GM23338 (cell line): Measurements from ENCODE around the gene CCDC91. TPM values are rescaled to one million over a fixed set of nuclear protein-coding genes. Genes with fewer than 3 reads are reported as not detected.

Experiments
- ATAC-seq: fragments of 200-7000 bp; cut with Tn5 transposase; 3 replicates; pipeline ENCODE4 v1.9.1; 2020
- DNase-seq: peaks from one replicate; pipeline ENCODE4 v3.0.0-alpha.2; 2015; ENCODE audit warnings: low spot score
- H2AFZ ChIP-seq: fragments of 200-600 bp; sonication (generic); 2 replicates; pipeline ENCODE4 v1.8.0; 2016; ENCODE audit warnings: antibody characterized with exemption, mild to moderate bottlenecking, moderate library complexity
- H3F3A ChIP-seq: fragments of 200-600 bp; sonication (generic); replicated peaks from 2 replicates; pipeline ENCODE4 v1.8.0; 2017; ENCODE audit warnings: antibody characterized with exemption, mixed run types, low read depth
- H3K27ac ChIP-seq: fragments of 200-600 bp; sonication (generic); 2 replicates; pipeline ENCODE4 v1.6.1; 2016; ENCODE audit warnings: low read depth
- H3K27me3 ChIP-seq: fragments of 200-600 bp; sonication (generic); 2 replicates; pipeline ENCODE4 v1.8.0; 2016; ENCODE audit warnings: mild to moderate bottlenecking, mixed run types, moderate library complexity; ENCODE audit not compliant: insufficient read depth
- H3K36me3 ChIP-seq: fragments of 200-600 bp; sonication (generic); 2 replicates; pipeline ENCODE4 v1.8.0; 2016; ENCODE audit warnings: mild to moderate bottlenecking; ENCODE audit not compliant: insufficient read depth
- H3K4me1 ChIP-seq: fragments of 200-600 bp; sonication (generic); 2 replicates; pipeline ENCODE4 v1.8.0; 2016; ENCODE audit warnings: mild to moderate bottlenecking, moderate library complexity; ENCODE audit not compliant: insufficient read depth
- H3K4me2 ChIP-seq: fragments of 200-600 bp; sonication (generic); 2 replicates; pipeline ENCODE4 v1.7.1; 2017; ENCODE audit warnings: mixed run types
- H3K4me3 ChIP-seq: fragments of 200-600 bp; sonication (generic); 2 replicates; pipeline ENCODE4 v1.6.1; 2016; ENCODE audit warnings: mixed run types
- H3K79me2 ChIP-seq: fragments of 200-600 bp; sonication (generic); replicated peaks from 2 replicates; pipeline ENCODE4 v1.8.0; 2017; ENCODE audit warnings: mild to moderate bottlenecking; ENCODE audit not compliant: insufficient read depth
- H3K9me2 ChIP-seq: fragments of 200-600 bp; sonication (generic); 2 replicates; pipeline ENCODE4 v1.8.0; 2017; ENCODE audit not compliant: insufficient read depth
- H4K20me1 ChIP-seq: fragments of 200-600 bp; sonication (generic); replicated peaks from 2 replicates; pipeline ENCODE4 v1.8.0; 2017; ENCODE audit warnings: mild to moderate bottlenecking; ENCODE audit not compliant: insufficient read depth
- H3K27ac Mint-ChIP-seq: 2 replicates; pipeline ENCODE4 v1.8.0; 2020; ENCODE audit warnings: inconsistent platforms, mild to moderate bottlenecking, moderate library complexity, mixed read lengths
- H3K27me3 Mint-ChIP-seq: 3 replicates; pipeline ENCODE4 v1.8.0; 2022; ENCODE audit warnings: low read depth, mild to moderate bottlenecking, moderate library complexity, mixed read lengths, inconsistent platforms; ENCODE audit not compliant: insufficient read depth, poor library complexity
- H3K36me3 Mint-ChIP-seq: 3 replicates; pipeline ENCODE4 v1.8.0; 2021; ENCODE audit warnings: low read depth, mild to moderate bottlenecking, inconsistent platforms, moderate library complexity, mixed read lengths
- H3K4me1 Mint-ChIP-seq: 3 replicates; pipeline ENCODE4 v1.8.0; 2020; ENCODE audit warnings: mild to moderate bottlenecking, inconsistent platforms, mixed read lengths
- H3K4me3 Mint-ChIP-seq: 3 replicates; pipeline ENCODE4 v1.8.0; 2021; ENCODE audit warnings: moderate library complexity, mild to moderate bottlenecking, inconsistent platforms, mixed read lengths
- H3K9me3 Mint-ChIP-seq: 3 replicates; pipeline ENCODE4 v1.8.0; 2020; ENCODE audit warnings: moderate library complexity, mild to moderate bottlenecking, inconsistent platforms, mixed read lengths
- EZH2 ChIP-seq: fragments of 200-600 bp; sonication (generic); IDR thresholded peaks from one replicate; pipeline ENCODE4 v1.8.0; 2017; ENCODE audit warnings: antibody characterized with exemption, mild to moderate bottlenecking, low read depth; ENCODE audit not compliant: unreplicated experiment
- JUNB ChIP-seq: IDR thresholded peaks from one replicate; pipeline ENCODE4 v1.6.1; 2016; ENCODE audit warnings: antibody characterized with exemption; ENCODE audit not compliant: unreplicated experiment
- NANOG ChIP-seq: IDR thresholded peaks from 2 replicates; pipeline ENCODE4 v1.6.1; 2016; ENCODE audit warnings: antibody characterized with exemption, borderline replicate concordance
- ZNF114 ChIP-seq: fragments of 250-450 bp; sonication (Bioruptor Pico); IDR thresholded peaks from 2 replicates; pipeline ENCODE4 v1.5.0; 2020; ENCODE audit warnings: mild to moderate bottlenecking, moderate library complexity
- ZNF331 ChIP-seq: fragments of 250-450 bp; sonication (Bioruptor Pico); IDR thresholded peaks from 2 replicates; pipeline ENCODE4 v1.5.0; 2020; ENCODE audit warnings: low read depth, mild to moderate bottlenecking, moderate library complexity
- polyA plus RNA-seq: library from polyadenylated mRNA; unstranded; fragments of >200 nt; fragmentation: Nextera tagmentation; extraction: Ambion mirVana; gene quantifications from 2 replicates; pipeline ENCODE4 v1.2.1, GENCODE V29; 2016
- total RNA-seq: library from RNA; depleted of rRNA; stranded (reverse); fragments of >200 nt; shearing (Covaris generic); gene quantifications from 2 replicates; pipeline ENCODE4 v1.2.3, GENCODE V29; 2014
- TF ChIP-seq, protein P1 (sequence below), 2 experiments: fragments of 200-600 bp in 1 of 2; sonication (generic) in 1 of 2; conservative IDR thresholded peaks; 2 replicates each; pipeline versions ENCODE4 v1.5.1 to v1.6.1; 2016 to 2017; ENCODE audit warnings: antibody characterized with exemption in 2 of 2, low read depth in 2 of 2, mild to moderate bottlenecking in 2 of 2, moderate library complexity in 1 of 2
- TF ChIP-seq, protein P2 (sequence below): IDR thresholded peaks from one replicate; pipeline ENCODE4 v1.6.1; 2018; ENCODE audit warnings: antibody characterized with exemption; ENCODE audit not compliant: unreplicated experiment
- TF ChIP-seq, protein P3 (sequence below): IDR thresholded peaks from 2 replicates; pipeline ENCODE4 v1.6.1; 2016; ENCODE audit warnings: antibody characterized with exemption
- TF ChIP-seq, protein P4 (sequence below): fragments of 250-450 bp; sonication (Bioruptor Pico); IDR thresholded peaks from 2 replicates; pipeline ENCODE4 v1.5.0; 2020; ENCODE audit warnings: mild to moderate bottlenecking, moderate library complexity

The CCDC91 gene
- total and polyA plus RNA-seq, 2 experiments from 2014 or later, result 24.7 to 48.7 TPM

DNA sequence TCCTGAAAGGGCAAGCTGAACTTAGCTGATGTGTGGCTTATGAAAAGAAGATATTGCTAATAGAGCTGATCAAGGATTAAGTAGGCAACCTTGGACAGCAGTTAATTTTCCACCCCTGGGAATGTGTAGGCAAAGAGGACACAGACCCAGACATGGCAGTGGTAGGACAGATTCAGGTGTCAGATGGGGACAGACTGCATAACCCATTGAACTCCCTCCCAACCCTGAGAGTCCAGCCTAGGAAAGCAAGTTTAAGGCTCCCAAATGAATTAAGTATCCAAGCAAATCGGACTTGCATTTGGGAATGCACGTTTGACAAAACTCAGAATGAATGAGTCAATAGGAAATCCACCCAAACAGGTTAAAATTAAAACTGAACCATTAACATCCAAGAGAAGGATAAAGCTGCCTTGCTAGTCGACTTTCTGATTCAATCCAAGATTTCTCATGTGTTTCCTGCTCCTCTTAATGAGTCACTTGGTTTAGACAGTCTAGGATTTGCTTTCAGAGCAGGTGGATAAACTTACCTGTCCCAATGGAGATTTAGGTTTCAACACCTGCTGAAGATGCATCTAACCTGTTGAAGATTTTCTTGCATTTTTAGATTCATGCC is 385.4 kb downstream of the CCDC91 start:
- H3K36me3 Mint-ChIP-seq, result no peaks in the 10 kb centered on the region
- no peak overlapping the region for H3K4me2 ChIP-seq
- DNase-seq (no peak), ATAC-seq (no peak)
- no peaks in the 10 kb centered on the region for H3K79me2 ChIP-seq
- H4K20me1 ChIP-seq, result no peaks in the 10 kb centered on the region
- H3K4me1 ChIP-seq, result no peaks in the 10 kb centered on the region
- no peaks in the 10 kb centered on the region; the same call in 2 of the 3 replicates for H3K4me1 Mint-ChIP-seq
- no peak overlapping the region for H3K4me3 ChIP-seq
- no peak for TF ChIP-seq EZH2
- no peak for TF ChIP-seq ZNF114
- TF ChIP-seq, protein P1, sequence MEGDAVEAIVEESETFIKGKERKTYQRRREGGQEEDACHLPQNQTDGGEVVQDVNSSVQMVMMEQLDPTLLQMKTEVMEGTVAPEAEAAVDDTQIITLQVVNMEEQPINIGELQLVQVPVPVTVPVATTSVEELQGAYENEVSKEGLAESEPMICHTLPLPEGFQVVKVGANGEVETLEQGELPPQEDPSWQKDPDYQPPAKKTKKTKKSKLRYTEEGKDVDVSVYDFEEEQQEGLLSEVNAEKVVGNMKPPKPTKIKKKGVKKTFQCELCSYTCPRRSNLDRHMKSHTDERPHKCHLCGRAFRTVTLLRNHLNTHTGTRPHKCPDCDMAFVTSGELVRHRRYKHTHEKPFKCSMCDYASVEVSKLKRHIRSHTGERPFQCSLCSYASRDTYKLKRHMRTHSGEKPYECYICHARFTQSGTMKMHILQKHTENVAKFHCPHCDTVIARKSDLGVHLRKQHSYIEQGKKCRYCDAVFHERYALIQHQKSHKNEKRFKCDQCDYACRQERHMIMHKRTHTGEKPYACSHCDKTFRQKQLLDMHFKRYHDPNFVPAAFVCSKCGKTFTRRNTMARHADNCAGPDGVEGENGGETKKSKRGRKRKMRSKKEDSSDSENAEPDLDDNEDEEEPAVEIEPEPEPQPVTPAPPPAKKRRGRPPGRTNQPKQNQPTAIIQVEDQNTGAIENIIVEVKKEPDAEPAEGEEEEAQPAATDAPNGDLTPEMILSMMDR (conservative IDR thresholded peaks at IDR 0.05; ENCODE audit: low read depth in 2 of 2), result no peak
- TF ChIP-seq, protein P2, sequence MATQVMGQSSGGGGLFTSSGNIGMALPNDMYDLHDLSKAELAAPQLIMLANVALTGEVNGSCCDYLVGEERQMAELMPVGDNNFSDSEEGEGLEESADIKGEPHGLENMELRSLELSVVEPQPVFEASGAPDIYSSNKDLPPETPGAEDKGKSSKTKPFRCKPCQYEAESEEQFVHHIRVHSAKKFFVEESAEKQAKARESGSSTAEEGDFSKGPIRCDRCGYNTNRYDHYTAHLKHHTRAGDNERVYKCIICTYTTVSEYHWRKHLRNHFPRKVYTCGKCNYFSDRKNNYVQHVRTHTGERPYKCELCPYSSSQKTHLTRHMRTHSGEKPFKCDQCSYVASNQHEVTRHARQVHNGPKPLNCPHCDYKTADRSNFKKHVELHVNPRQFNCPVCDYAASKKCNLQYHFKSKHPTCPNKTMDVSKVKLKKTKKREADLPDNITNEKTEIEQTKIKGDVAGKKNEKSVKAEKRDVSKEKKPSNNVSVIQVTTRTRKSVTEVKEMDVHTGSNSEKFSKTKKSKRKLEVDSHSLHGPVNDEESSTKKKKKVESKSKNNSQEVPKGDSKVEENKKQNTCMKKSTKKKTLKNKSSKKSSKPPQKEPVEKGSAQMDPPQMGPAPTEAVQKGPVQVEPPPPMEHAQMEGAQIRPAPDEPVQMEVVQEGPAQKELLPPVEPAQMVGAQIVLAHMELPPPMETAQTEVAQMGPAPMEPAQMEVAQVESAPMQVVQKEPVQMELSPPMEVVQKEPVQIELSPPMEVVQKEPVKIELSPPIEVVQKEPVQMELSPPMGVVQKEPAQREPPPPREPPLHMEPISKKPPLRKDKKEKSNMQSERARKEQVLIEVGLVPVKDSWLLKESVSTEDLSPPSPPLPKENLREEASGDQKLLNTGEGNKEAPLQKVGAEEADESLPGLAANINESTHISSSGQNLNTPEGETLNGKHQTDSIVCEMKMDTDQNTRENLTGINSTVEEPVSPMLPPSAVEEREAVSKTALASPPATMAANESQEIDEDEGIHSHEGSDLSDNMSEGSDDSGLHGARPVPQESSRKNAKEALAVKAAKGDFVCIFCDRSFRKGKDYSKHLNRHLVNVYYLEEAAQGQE, result no peak
- no peak for TF ChIP-seq NANOG
- TF ChIP-seq ZNF331 (CRISPR knock-in tag), result no peak
- TF ChIP-seq, protein P3, sequence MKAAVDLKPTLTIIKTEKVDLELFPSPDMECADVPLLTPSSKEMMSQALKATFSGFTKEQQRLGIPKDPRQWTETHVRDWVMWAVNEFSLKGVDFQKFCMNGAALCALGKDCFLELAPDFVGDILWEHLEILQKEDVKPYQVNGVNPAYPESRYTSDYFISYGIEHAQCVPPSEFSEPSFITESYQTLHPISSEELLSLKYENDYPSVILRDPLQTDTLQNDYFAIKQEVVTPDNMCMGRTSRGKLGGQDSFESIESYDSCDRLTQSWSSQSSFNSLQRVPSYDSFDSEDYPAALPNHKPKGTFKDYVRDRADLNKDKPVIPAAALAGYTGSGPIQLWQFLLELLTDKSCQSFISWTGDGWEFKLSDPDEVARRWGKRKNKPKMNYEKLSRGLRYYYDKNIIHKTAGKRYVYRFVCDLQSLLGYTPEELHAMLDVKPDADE, result no peak
- no peaks in the 10 kb centered on the region for H3F3A ChIP-seq
- H3K27ac ChIP-seq, result no peak overlapping the region
- no peaks in the 10 kb centered on the region for H3K27me3 ChIP-seq
- no peak overlapping the region for H3K27ac Mint-ChIP-seq
- H3K4me3 Mint-ChIP-seq, result no peak overlapping the region
- no peaks in the 10 kb centered on the region for H3K9me3 Mint-ChIP-seq
- H3K36me3 ChIP-seq, result no peaks in the 10 kb centered on the region
- no peak overlapping the region for H2AFZ ChIP-seq
- no peaks in the 10 kb centered on the region for H3K27me3 Mint-ChIP-seq
- peaks cover 7% of the 10 kb centered on the region for H3K9me2 ChIP-seq

DNA sequence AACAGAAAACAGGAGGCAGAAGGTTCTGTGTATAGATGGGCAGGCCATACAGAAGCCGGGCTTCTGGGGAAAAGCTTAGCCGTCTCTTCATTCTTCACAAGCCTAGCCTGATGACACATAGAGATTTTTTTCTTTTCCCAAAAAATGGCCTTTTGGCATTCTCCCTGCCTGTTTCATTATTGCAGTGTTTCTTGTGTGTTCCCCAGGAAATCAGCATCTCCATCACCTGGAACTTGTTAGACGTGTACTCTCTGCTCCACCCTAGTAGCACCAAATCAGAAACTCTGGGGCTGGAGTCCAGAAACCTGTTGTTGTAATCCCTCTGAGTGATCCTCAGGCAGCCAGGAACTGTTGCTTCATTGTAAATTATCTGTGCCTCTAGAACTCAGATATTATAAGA is 388.1 kb downstream of the CCDC91 start:
- Mint-ChIP-seq H3K36me3 (no peaks in the 10 kb centered on the region), H3K27me3 (no peaks in the 10 kb centered on the region), H3K4me1 (no peaks in the 10 kb centered on the region; the same call in 2 of the 3 replicates), H3K27ac (no peak overlapping the region), H3K9me3 (no peaks in the 10 kb centered on the region; the same call in 2 of the 3 replicates), H3K4me3 (no peak overlapping the region)
- H3K36me3 ChIP-seq, result no peaks in the 10 kb centered on the region
- H4K20me1 ChIP-seq, result no peaks in the 10 kb centered on the region
- ATAC-seq (no peak), DNase-seq (no peak)
- H3K79me2 ChIP-seq, result no peaks in the 10 kb centered on the region
- no peak overlapping the region for H3K4me2 ChIP-seq
- H2AFZ ChIP-seq, result no peak overlapping the region
- no peaks in the 10 kb centered on the region for H3F3A ChIP-seq
- peaks cover 3% of the 10 kb centered on the region for H3K9me2 ChIP-seq
- no peak overlapping the region for H3K27ac ChIP-seq
- H3K4me3 ChIP-seq, result no peak overlapping the region
- no peaks in the 10 kb centered on the region for H3K27me3 ChIP-seq
- H3K4me1 ChIP-seq, result no peaks in the 10 kb centered on the region
- TF ChIP-seq NANOG, result no peak
- no peak for TF ChIP-seq JUNB
- no peak for TF ChIP-seq EZH2
- TF ChIP-seq, protein P4, sequence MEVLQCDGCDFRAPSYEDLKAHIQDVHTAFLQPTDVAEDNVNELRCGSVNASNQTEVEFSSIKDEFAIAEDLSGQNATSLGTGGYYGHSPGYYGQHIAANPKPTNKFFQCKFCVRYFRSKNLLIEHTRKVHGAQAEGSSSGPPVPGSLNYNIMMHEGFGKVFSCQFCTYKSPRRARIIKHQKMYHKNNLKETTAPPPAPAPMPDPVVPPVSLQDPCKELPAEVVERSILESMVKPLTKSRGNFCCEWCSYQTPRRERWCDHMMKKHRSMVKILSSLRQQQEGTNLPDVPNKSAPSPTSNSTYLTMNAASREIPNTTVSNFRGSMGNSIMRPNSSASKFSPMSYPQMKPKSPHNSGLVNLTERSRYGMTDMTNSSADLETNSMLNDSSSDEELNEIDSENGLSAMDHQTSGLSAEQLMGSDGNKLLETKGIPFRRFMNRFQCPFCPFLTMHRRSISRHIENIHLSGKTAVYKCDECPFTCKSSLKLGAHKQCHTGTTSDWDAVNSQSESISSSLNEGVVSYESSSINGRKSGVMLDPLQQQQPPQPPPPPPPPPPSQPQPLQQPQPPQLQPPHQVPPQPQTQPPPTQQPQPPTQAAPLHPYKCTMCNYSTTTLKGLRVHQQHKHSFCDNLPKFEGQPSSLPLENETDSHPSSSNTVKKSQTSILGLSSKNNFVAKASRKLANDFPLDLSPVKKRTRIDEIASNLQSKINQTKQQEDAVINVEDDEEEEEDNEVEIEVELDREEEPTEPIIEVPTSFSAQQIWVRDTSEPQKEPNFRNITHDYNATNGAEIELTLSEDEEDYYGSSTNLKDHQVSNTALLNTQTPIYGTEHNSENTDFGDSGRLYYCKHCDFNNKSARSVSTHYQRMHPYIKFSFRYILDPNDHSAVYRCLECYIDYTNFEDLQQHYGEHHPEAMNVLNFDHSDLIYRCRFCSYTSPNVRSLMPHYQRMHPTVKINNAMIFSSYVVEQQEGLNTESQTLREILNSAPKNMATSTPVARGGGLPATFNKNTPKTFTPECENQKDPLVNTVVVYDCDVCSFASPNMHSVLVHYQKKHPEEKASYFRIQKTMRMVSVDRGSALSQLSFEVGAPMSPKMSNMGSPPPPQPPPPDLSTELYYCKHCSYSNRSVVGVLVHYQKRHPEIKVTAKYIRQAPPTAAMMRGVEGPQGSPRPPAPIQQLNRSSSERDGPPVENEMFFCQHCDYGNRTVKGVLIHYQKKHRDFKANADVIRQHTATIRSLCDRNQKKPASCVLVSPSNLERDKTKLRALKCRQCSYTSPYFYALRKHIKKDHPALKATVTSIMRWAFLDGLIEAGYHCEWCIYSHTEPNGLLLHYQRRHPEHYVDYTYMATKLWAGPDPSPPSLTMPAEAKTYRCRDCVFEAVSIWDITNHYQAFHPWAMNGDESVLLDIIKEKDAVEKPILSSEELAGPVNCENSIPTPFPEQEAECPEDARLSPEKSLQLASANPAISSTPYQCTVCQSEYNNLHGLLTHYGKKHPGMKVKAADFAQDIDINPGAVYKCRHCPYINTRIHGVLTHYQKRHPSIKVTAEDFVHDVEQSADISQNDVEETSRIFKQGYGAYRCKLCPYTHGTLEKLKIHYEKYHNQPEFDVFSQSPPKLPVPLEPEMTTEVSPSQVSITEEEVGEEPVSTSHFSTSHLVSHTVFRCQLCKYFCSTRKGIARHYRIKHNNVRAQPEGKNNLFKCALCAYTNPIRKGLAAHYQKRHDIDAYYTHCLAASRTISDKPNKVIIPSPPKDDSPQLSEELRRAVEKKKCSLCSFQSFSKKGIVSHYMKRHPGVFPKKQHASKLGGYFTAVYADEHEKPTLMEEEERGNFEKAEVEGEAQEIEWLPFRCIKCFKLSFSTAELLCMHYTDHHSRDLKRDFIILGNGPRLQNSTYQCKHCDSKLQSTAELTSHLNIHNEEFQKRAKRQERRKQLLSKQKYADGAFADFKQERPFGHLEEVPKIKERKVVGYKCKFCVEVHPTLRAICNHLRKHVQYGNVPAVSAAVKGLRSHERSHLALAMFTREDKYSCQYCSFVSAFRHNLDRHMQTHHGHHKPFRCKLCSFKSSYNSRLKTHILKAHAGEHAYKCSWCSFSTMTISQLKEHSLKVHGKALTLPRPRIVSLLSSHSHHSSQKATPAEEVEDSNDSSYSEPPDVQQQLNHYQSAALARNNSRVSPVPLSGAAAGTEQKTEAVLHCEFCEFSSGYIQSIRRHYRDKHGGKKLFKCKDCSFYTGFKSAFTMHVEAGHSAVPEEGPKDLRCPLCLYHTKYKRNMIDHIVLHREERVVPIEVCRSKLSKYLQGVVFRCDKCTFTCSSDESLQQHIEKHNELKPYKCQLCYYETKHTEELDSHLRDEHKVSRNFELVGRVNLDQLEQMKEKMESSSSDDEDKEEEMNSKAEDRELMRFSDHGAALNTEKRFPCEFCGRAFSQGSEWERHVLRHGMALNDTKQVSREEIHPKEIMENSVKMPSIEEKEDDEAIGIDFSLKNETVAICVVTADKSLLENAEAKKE (CRISPR knock-in tag), result no peak
